Epithelial cell of prostate (primary cell): Measurements from ENCODE around the gene RNF186.
"Not testable (repeated sequence)": the region's sequence is repeated elsewhere in the genome, so short reads cannot be mapped to it uniquely, and the experiment has no call there.

Source experiments
- DNase-seq: peaks from one replicate; pipeline ENCODE4 v3.0.0-alpha.2; 2011; ENCODE audit warnings: low read depth, low spot score
- H3K27ac ChIP-seq: fragments of 450-650 bp; 2 replicates; pipeline ENCODE4 v1.5.1; 2017; ENCODE audit warnings: mild to moderate bottlenecking

The RNF186 gene

DNA sequence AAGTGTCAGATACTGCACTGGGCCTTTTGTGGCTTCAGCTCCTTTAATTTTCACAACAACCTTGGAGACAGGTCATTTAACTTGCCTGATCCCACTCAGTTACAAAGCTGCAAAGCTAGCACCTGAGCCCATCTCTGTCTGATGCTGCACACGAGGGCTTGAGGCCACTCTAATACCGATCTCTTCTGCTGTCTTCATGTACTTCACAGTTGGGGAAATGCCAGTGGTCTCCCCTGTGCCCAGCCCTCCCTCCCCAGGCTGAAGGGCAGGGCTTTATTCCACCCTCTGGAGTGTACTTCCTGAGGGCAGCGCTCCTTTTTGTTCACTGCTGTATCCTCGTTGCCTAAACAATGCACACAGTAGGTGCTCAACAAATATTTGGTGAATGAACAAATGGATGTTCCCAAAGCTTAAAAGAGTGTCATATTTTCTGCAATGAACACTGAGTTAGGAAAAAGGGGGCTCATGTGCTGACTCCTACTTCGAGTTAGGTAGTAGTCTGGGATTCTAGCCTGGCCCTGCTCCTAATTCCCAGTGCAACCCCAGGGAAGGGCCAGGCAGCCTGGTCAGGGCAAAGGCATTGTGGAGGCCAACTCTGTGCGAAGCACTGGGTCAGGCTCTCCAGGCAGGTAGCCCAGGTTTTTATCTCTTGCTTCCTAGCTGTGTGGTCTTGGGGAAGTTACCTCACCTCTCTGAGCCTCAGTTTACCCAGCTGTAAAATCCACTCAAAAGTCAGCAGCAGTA is 16.4 kb downstream of the RNF186 start:
- H3K27ac ChIP-seq = no peak overlapping the region
- no peak for DNase-seq

DNA sequence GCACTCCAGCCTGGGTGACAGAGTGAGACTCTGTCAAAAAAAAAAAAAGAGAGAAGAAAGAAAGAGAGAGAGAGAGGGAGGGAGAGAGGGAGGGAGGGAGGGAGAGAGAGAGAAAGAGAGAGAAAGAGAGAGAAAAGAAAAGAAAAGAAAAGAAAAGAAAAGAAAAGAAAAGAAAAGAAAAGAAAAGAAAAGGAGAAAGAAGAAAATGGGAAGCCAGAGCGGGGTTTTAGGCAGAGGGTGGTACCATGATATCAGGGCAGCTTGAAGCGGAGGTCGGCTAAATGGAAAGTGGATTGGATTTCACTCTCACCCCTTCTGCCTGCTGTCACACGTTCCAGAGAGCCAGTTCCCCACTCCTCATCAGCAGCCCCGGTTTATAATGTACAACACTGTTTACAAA is 17.3 kb downstream of the RNF186 start:
- no peak overlapping the region for H3K27ac ChIP-seq
- DNase-seq = no peak

DNA sequence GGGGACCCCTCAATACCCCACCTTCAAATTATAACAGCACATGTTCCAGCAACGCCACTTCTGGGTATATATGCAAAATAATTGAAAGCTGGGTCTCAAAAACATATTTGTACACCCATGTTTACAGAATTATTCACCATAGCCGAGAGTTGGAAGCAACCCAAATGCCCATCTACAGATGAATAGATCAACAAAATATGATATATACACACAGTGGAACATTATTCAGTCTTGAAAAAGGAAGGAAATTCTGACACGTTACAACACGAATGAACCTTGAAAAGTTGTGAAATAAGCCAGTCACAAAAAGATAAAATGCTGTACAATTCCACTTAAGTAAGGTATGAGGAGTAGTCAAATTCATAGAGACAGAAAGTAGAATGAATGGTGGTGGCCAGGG is 20.5 kb downstream of the RNF186 start:
- no peak for DNase-seq
- no peak overlapping the region for H3K27ac ChIP-seq

DNA sequence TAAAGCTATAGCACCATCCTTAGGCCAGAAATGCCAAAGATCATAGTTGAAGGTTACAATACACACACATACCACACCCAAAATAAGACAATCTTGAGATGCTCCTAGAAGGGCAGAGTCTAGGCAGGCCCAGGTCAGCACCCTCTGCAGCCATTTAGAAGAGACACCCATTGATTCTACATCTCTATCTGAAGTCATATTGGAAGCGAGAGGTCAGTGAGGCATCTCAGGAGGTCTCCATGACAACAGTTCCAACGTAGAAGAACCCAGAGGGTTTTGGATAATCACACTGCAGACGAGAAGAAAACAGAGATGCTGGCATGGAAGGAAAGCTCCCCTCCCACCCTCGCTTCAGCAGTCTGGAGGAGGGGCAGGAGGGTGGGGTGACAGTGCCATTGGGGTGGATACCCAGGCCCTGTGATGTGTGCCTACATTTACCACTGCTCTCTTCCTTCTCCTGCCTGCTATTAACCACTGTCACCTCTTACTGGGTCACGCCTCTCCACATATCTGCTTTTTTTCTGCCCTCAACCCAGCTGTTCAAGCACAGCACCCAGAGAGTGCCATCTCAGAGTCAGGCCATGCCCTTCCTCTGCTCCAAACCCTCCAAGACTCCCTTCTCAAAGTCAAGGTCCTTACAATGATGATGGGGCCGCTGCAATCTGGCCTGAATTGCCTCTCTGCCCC is 21.6 kb downstream of the RNF186 start:
- DNase-seq = no peak
- H3K27ac ChIP-seq = no peak overlapping the region

DNA sequence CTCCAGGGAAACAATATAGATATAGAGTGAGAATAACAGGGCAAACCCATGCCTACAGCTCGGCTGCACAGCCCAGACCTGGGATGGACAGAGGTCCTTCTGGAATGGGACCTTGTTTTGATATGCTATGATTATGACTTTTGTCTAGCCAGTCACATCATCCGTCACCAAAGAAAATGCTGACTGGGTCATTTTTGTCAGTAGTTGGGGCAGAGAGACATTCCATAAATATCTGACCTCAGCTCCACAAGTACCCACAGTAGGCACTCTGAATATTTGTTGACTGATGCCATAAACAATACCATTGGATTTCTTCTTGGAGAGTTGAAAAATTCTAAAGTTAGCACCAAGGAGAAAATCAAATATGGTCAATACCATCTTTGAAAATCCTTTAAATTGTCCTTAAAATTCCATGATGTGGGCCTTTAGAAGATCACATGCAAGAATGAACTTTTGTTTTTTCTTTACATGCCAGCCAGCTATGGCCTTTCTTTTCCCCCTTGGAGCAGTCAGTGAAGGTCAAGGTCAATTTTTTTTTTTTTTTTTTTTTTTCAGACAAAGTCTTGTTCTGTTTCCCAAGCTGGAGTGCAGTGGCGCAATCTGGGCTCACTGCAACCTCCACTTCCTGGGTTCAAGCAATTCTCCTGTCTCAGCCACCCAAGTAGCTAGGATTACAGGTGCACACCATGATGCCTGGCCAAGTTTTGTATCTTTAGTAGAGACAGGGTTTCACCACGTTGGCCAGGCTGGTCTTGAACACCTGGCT is 22.7 kb downstream of the RNF186 start:
- H3K27ac ChIP-seq = no peak overlapping the region
- DNase-seq = no peak

DNA sequence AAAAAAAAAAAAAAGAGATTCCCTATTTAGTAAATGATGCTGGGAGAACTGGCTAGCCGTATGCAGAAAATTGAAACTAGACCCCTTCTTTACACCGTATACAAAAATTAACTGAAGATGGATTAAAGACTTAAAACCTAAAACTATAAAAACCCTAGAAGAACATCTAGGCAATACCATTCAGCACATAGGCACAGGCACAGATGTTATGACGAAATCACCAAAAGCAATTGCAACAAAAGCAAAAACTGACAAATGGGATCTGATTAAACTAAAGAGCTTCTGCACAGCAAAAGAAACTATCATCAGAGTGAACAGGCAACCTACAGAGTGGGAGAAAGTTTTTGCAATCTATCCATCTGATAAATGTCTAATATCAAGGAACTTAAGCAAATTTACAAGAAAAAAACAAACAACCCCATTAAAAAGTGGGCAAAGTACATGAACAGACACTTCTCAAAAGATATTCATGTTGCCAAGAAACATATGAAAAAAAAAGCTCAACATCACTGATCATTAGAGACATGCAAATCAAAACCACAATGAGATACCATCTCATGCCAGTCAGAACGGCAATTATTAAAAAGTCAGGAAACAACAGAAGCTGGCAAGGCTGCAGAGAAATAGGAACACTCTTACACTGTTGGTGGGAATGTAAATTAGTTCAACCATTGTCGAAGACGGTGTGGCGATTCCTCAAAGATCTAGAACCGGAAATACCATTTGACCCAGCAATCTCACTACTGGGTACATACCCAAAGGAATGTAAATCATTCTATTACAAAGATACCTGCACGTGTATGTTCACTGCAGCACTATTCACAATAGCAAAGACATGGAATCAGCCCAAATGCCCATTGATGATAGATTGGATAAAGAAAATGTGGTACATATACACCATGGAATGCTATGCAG is 24.8 kb downstream of the RNF186 start:
- peak overlapping the region; percentile 32 for H3K27ac ChIP-seq
- not testable (repeated sequence) for DNase-seq

DNA sequence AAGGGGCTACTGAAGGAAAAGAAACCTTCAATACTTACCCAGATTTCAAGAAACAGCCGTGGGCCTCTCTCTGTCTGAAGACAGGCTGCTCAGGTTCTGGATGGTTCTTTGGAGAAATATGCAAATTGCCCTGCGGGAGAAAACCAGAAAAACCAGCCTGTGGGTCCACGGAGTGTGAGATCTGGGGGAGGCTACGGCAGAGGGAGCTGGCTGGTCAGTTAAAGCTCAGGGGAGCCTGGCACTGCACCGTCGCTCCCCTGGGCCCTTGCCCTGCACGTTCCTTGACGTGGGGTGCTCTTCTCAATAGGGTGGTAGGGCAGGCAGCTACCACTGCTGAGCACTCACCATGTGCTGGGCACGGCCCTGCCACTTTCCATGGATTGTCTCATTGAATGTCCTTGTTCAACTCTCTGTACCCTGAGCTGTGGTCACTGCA is 28.1 kb downstream of the RNF186 start:
- no peak overlapping the region for H3K27ac ChIP-seq
- DNase-seq = no peak

DNA sequence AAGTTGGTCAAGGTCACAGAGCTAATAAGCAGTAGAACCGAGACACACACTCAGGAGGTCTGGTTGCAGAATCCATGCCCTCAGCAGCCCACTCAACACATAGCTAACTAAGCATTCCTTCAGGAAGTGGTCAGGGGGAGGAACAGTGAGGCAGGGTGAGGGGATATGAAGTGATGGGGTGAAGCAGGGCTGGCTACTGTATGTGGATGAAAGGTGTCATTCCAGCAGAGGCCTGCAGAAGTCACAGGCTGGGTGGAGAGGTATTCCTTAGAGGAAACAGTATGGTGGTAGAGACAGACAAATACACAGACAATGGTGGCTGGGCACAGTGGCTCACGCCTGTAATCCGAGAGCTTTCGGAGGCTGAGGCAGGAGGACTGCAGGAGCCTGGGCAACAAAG is 29.4 kb downstream of the RNF186 start:
- H3K27ac ChIP-seq = no peak overlapping the region
- DNase-seq = no peak

DNA sequence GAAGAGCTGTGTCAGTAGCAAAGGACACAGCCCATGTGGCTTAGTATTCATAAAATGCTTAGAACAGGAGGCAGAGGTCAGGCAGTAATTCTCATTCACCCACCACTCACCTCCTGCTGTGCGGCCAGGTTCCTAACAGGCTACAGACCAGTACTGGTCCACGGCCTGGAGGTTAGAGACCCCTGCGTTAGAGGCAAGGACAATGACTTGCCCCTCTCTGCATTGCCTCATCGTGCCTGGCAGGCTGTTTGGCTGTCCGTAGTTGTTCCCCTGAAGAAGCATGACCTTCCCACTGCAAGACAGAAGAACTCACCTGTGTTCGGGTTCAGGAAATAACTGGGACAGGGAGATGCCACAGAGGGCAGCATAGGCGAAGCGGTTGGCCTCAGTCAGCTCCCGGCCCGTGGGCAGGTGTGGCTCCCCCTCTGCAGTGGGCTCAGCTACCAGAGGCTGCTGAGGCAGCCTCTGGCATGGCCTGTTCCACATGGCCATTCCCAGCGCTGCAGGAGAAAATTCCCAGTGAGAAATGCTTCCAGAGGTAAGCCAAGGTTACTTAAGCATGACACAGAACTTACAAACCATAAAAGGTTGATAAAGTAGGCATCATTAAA is 34.7 kb downstream of the RNF186 start:
- DNase-seq = no peak
- H3K27ac ChIP-seq = no peak overlapping the region

DNA sequence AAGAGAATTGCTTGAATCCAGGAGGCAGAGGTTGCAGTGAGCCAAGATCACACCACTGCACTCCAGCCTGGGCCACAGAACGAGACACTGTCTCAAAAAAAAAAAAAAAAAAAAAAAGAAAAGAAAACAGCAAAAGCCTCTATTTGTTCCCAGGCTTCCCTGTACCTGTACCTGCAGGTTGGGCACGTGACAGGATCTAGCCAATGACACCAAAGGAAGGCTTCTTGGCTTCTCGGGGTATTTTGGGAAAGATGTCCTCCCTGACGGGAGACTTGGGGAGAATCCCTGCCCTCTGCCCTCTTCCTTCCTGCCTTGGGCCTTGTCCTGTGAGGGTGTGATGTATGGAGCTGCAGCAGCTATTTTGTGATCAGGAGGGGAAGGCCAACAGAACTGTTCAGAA is 38.1 kb downstream of the RNF186 start:
- DNase-seq = no peak
- H3K27ac ChIP-seq = no peak overlapping the region

DNA sequence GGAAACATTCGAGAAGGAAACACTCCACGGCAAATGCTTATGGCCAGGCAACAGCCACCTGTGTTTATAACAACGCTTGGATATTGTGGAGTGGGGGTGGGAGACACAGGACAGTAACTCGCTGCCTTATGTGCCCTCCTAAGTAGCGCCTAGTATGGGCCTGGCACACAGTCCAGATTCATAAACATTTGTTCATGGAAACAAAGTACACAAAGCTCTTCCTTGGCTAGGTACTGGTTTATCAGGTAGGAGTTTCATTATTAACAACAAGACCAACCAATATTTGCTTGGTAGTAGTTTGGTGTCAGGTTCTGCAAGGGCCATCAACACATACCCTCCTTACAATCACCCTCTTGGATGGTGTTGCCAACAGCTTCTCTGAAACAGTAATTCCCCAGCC is 38.8 kb downstream of the RNF186 start:
- DNase-seq = no peak

DNA sequence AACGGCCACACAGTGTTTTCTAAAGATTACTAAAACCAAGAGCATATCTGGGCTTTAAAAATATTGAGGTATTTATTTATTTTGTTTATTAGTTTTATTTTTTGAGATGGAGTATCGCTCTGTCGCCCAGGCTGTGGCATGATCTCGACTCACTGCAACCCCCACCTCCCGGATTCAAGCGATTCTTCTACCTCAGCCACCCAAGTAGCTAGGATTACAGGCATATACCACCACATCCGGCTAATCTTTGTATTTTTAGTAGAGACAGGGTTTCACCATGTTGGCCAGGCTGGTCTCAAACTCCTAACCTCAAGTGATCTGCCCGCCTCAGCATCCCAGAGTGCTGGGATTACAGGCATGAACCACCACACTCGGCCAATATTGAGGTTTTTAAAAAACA is 39.3 kb downstream of the RNF186 start:
- no peak overlapping the region for H3K27ac ChIP-seq
- no peak for DNase-seq

More for the DNA sequence above, 38.8 kb downstream of the RNF186 start:
- no peak overlapping the region for H3K27ac ChIP-seq

DNA sequence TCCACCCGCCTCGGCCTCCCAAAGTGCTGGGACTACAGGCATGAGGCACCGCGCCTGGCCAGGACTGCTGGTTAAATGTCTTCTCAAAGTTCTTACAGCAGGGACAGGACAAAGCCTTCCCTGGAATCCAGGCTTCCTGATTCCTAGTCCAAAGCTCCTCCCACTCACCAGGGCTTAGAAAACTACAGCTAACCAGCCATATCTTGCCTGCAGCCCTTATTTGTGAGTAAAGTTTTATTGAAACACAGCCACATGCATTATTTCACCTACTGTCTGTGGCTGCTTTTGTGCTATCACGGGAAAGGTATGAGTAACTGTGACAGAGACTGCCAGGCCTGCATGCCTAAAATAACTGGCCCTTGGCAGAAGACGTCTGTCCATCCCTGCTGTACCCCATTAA is 39.8 kb downstream of the RNF186 start:
- DNase-seq = no peak
- no peak overlapping the region for H3K27ac ChIP-seq

DNA sequence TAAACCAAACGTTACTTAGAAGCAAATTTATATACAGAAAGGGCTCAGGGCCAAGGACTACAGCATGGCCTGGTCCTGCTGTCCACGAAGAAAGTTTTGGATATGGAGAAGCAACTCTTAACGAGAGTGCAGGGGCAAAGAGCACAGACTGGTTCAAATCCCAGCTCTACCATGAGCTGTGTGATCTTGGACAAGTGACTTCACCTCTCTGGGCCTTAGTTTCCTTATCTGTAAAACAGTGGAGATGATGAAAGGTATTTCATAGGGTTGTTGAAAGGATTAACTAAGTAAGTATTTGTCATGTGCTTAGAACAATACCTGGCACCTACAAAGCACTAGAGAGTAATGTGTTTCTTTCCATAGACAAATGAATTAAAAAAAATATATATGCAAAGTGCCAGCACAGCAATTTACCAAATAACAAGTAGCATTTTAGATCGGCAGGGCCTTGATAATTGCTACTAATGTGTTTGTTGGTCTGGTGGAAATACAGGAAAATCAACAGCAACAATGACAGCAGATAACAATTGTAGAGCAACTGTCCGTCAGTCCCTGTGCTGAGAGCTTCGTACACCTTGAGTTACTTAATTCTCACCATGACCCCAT is 40.8 kb downstream of the RNF186 start:
- no peak for DNase-seq
- no peak overlapping the region for H3K27ac ChIP-seq

DNA sequence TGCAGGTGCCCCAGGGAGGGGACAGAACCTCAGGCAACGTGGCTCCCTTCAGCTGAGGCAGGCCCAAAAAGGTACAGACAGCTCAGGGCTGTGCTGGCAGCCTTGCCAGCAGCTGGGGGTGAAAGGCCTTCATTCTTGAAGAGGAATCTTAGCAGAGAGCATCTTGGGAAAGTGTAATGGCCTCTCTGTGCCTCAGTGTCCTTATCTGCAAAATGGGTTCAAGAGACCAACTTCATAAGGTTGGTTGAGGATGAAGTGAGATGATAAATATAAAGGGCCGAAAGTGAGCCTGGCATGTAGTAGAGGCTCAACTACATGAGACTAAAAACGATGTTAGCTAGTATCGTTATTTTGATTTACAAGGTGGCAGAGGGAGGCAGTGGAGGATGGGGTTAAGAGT is 41.6 kb downstream of the RNF186 start:
- no peak overlapping the region for H3K27ac ChIP-seq
- no peak for DNase-seq

DNA sequence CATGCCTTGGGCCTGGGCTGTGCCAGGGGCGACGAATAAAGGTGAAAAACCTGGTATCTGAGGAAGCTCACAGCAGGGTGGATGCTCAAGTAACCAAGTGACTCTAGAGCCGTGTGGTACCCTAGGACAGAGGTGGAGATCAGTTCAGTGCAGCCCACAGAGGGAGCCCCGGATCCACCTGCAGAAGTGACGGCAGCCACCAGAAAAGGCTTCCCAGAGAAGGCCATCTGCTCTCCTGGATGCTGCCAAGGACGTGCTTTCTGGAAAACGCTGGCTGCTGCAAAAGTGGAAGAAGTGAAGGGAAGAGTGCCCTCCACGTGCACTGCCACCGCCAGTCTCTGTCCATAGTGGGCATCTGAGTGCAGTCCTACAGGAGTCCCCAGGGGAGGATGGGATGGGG is 43.0 kb downstream of the RNF186 start:
- no peak overlapping the region for H3K27ac ChIP-seq
- no peak for DNase-seq

DNA sequence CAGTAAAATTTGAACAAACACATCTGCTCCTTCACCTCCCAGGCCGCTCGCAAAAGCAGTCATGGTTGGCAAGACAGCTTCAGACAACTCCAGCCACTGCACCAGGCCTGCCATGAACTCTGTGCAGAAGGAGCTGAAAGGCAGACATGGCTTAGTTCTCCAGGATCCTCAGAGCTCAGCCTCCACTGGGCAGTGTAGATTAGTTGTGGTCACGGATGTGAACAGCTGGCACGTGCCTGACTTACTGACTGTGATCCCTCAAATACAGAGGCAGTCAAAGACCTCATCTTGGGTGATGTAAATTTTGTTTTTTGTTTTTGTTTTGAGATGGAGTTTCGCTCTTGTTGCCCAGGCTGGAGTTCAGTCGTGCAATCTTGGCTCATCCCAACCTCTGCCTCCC is 43.7 kb downstream of the RNF186 start:
- DNase-seq = no peak
- H3K27ac ChIP-seq = no peak overlapping the region

DNA sequence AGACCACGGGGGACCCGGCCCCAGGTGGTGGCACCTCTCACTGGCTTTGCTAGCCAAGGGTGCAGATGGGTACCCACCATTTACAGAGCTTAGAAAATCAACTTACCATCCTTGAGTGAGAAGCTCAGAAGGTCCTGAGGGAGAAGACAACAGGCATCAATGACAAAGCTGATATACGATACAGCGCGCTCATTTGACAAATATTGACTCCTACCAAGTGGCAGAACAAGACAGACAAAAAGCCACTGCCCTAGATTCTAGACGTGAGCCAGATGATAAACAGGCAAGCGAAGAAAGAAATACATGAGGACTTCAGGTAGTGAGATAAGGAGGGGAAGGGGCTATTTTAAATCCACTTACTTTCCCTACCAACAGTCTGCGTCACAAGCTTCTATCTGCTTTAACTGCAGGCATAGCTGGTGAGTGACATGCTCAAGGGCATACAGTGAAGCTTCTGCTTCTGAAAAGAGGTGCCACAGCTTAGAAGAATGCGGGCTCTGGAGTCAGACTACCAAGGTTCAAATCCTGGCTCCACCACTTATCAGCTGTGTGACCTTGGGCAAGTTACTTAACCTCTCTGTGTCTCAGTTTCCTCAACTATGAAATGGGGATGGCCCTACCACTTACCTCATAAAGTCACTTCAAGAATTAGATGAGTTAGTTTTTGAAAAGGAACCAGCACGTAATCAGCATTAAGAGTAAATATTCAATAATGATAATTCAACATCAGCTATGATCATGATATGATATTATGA is 44.5 kb downstream of the RNF186 start:
- no peak overlapping the region for H3K27ac ChIP-seq
- no peak for DNase-seq
